ENCODE measurements around the gene ADAM19. TPM values are rescaled to one million over a fixed set of nuclear protein-coding genes. Genes with fewer than 3 reads are reported as not detected.

ADAM19 gene
- total RNA-seq, 1 donor from 2014 or later, result 4.9 TPM

DNA sequence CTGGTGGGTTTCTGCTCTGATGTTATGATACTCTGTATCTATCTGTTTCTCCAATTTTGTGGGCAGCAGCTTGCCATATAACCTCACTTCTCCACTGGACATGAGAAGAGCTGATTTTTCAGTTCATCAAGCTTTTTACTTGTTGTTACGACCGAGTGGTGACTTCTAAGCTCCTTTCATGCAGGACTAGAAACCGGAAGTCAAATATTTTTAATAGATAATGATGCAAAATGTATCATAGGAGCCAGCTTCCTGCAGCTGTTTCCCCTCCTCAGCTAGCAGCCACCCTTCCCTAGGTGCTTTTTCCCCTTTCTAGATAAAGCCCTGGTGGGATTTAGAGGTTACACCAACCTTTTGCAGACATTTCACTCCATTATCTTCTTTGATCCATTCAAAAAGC is 17.0 kb upstream of the ADAM19 start:
- intact Hi-C loops (cut with DNase I), result no loop called here
- TF ChIP-seq POLR2AphosphoS5 (IDR thresholded peaks at IDR 0.05; ENCODE audit: insufficient read depth in 1 of 2, low read depth in 1 of 2), result no peak
- no peak for TF ChIP-seq POLR2A (IDR thresholded peaks at IDR 0.05)
- TF ChIP-seq, protein P1, sequence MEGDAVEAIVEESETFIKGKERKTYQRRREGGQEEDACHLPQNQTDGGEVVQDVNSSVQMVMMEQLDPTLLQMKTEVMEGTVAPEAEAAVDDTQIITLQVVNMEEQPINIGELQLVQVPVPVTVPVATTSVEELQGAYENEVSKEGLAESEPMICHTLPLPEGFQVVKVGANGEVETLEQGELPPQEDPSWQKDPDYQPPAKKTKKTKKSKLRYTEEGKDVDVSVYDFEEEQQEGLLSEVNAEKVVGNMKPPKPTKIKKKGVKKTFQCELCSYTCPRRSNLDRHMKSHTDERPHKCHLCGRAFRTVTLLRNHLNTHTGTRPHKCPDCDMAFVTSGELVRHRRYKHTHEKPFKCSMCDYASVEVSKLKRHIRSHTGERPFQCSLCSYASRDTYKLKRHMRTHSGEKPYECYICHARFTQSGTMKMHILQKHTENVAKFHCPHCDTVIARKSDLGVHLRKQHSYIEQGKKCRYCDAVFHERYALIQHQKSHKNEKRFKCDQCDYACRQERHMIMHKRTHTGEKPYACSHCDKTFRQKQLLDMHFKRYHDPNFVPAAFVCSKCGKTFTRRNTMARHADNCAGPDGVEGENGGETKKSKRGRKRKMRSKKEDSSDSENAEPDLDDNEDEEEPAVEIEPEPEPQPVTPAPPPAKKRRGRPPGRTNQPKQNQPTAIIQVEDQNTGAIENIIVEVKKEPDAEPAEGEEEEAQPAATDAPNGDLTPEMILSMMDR (IDR thresholded peaks at IDR 0.05), result no peak
- DNase-seq (ENCODE audit: extremely low spot score in 2 of 2), result no peak
- Histone ChIP-seq H3K4me1 (no peaks in the 10 kb centered on the region), H3K36me3 (no peaks in the 10 kb centered on the region), H3K27me3 (no peaks in the 10 kb centered on the region), H3K27ac (no peak overlapping the region), H3K9me3 (no peaks in the 10 kb centered on the region), H3K4me3 (no peak overlapping the region)

DNA sequence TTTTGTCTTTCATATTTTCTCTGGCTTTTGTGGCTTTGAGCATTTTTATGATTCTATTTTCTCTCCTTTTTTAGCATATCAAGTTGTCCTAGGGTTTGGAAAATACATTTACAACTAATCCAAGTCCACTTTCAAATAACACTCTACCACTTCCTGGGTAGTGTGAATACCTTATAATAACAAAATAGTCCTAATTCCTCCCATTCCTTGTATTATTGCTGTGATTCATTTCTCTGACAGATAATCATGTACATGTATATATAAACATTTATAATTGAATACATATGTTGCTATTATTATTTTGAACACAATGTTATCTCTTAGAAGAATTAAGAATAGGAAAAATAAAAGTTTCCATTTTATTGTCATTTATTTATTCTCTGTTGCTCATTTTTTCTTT is 14.9 kb upstream of the ADAM19 start:
- no peaks in the 10 kb centered on the region for H3K27me3 ChIP-seq
- H3K9me3 ChIP-seq, result no peaks in the 10 kb centered on the region
- H3K27ac ChIP-seq, result no peak overlapping the region
- no peaks in the 10 kb centered on the region for H3K4me1 ChIP-seq
- intact Hi-C loops (cut with DNase I), result no loop called here
- H3K36me3 ChIP-seq, result no peaks in the 10 kb centered on the region
- no peak overlapping the region for H3K4me3 ChIP-seq
- no peak for DNase-seq (ENCODE audit: extremely low spot score in 2 of 2)
- TF ChIP-seq POLR2AphosphoS5 (IDR thresholded peaks at IDR 0.05; ENCODE audit: insufficient read depth in 1 of 2, low read depth in 1 of 2) (no peak), POLR2A (IDR thresholded peaks at IDR 0.05) (no peak)
- TF ChIP-seq, protein P1 (IDR thresholded peaks at IDR 0.05), result no peak

DNA sequence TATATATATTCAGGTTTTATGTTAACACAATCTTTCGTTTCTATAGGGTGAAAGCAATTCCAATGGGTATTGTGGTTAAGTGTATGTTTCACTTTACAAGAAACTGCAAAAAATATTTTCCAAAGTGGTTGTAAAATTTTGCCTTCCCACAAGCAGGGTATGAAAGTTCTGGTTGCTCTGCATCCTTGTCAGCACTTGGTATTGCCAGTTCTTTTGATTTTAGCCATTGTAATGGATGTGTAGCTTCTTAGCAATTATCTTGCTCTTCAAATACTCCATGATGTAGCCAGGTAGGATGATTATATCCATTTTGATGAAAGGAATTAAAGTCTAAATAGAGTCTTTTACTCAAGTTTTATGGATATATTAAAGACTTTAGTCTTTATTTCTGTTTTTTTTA is 9.1 kb upstream of the ADAM19 start:
- no peak for DNase-seq (ENCODE audit: extremely low spot score in 2 of 2)
- H3K4me1 ChIP-seq, result no peaks in the 10 kb centered on the region
- H3K27me3 ChIP-seq, result no peaks in the 10 kb centered on the region
- intact Hi-C loops (cut with DNase I), result no loop called here
- H3K36me3 ChIP-seq, result no peaks in the 10 kb centered on the region
- H3K4me3 ChIP-seq, result no peak overlapping the region
- no peaks in the 10 kb centered on the region for H3K9me3 ChIP-seq
- H3K27ac ChIP-seq, result no peak overlapping the region
- TF ChIP-seq POLR2AphosphoS5 (IDR thresholded peaks at IDR 0.05; ENCODE audit: insufficient read depth in 1 of 2, low read depth in 1 of 2) (no peak), POLR2A (IDR thresholded peaks at IDR 0.05) (no peak)
- TF ChIP-seq, protein P1 (IDR thresholded peaks at IDR 0.05), result no peak

DNA sequence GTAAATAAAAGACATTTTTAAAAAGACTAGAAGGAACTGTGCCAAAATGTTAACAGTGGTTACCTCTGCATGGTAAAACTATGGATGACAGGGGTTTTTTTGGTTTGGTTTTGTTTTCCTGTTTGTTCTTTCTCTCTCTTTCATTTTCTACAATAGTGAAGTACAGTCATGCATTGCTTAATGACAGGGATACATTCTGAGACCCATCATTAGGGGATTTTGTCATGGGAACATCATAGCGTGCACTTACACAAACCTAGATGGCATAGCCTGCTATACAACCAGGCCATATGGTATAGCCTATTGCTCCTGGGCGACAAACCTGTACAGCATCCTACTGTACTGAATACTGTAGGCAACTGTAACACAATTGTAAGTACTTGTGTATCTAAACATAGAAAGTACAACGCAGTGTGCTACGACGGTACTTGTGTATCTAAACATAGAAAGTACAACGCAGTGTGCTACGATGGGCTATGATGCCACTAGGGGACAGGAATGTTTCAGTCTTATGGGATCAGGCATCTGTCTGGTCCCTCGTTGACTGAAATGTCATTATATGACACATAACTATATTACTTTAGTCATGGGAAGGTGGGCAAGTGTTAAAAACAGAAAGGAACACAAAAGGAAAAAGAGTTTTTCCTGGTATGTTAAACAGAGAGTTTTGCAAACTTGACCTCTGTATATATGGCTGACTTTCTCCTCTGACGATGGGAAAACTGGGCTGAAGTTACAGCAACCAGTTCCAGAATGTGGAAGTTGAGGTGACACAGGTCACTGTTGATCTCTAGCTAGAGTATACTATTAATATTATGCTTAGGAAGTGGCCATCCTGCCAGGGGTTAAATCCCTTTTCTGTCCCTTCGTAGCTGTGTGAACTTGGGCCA is 7.4 kb upstream of the ADAM19 start:
- DNase-seq (ENCODE audit: extremely low spot score in 2 of 2), result no peak
- TF ChIP-seq POLR2A (IDR thresholded peaks at IDR 0.05) (no peak), POLR2AphosphoS5 (IDR thresholded peaks at IDR 0.05; ENCODE audit: insufficient read depth in 1 of 2, low read depth in 1 of 2) (no peak)
- TF ChIP-seq, protein P1 (IDR thresholded peaks at IDR 0.05), result no peak
- H3K9me3 ChIP-seq, result no peaks in the 10 kb centered on the region
- no peaks in the 10 kb centered on the region for H3K36me3 ChIP-seq
- intact Hi-C loops (cut with DNase I), result no loop called here
- H3K4me3 ChIP-seq, result no peak overlapping the region
- no peaks in the 10 kb centered on the region for H3K27me3 ChIP-seq
- H3K4me1 ChIP-seq, result no peaks in the 10 kb centered on the region
- no peak overlapping the region for H3K27ac ChIP-seq

DNA sequence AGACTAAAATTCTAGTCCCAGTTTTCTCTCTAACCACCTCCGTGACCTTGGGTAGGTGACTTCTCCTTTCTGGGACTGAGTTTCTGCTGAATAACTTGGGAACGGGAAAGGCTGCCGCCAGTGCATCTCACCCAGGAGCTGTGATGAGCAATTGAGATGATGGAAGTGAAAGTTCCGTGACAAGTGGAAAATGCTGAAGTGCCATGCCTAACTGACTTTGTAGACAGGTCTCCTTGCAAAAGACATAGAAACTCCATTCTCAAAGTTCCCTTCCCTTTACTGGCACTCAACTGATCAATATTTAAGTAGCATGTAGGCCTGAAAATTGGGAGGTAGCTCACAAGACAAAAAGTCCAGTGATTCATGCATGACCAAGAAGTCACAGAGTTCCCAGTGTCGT is 6.3 kb upstream of the ADAM19 start:
- DNase-seq (ENCODE audit: extremely low spot score in 2 of 2), result no peak
- intact Hi-C loops (cut with DNase I), result no loop called here
- no peaks in the 10 kb centered on the region for H3K36me3 ChIP-seq
- H3K27me3 ChIP-seq, result no peaks in the 10 kb centered on the region
- TF ChIP-seq, protein P1 (IDR thresholded peaks at IDR 0.05), result no peak
- no peaks in the 10 kb centered on the region for H3K4me1 ChIP-seq
- H3K27ac ChIP-seq, result no peak overlapping the region
- H3K9me3 ChIP-seq, result no peaks in the 10 kb centered on the region
- H3K4me3 ChIP-seq, result no peak overlapping the region
